KG1 (cell line): Measurements from ENCODE around the gene CORO1C.

Experiments used
- DNase-seq: peaks from one replicate; lab custom pipeline; 2025; lab: John Stamatoyannopoulos, UW

The CORO1C gene

GRCh38 chr12:108696111-108696995, 35.0 kb downstream of the CORO1C start:
- DNase-seq, result no peak

- DNase-seq, result no peak
Observed at GRCh38 chr12:108694812-108695278, 36.5 kb downstream of the CORO1C start.

DNA sequence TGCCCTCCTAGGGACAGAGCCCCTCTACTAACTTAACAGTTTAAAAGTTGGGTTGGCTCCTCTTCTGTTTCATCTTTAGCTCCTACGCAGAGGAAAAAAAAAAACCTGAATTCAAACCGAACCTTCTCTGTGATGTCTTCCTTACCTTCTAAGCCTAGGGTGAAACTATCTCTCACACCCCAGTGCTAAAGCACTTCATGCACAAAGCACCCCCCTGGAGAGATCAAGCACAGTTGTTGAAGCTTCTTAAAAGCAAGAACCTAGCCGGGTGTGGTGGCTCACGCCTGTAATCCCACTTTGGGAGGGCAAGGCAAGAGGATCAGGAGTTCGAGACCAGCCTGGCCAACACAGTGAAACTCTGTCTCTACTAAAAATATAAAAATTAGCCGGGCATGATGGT, 37.6 kb downstream of the CORO1C start:
- DNase-seq, result no peak

- DNase-seq, result no peak
Observed at GRCh38 chr12:108693186-108693730, 38.1 kb downstream of the CORO1C start.

DNA sequence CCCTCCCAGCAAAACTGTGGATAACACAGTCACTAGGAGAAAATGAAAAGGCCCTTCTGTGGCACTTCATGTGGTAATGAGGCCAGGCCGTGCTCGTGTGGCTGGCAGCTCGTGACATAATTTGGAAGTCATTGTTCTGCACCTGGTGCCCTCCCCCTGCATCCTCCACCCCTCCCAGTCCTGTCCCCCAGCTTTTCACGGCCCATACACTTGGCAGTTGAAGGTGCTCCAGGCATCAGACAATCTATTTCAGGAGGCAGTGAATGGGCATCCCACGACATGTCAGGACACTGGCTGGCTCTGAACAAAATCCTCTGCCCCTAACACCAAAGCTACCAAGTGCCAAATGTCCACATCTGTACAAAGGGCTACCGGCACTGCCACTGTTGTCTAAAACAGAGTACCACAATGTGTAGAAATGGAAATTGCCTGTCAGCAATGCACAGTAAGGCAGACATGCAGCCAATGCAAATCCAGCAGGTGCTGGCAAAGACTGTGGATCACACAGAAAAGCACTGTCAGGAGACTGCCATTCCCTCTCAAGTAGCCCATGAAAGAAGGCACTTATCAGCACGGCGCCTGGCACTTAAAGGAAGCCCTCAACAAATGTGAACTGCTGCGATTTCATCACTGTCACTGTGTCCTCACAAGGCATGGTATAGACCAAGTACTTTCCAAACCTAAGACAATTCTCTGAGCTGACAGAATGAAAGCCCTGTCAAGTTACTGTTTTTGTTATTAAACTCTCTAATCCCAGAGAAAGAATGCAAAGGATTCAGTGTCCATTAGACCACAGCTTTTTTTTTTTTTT, 39.1 kb downstream of the CORO1C start:
- no peak for DNase-seq

DNA sequence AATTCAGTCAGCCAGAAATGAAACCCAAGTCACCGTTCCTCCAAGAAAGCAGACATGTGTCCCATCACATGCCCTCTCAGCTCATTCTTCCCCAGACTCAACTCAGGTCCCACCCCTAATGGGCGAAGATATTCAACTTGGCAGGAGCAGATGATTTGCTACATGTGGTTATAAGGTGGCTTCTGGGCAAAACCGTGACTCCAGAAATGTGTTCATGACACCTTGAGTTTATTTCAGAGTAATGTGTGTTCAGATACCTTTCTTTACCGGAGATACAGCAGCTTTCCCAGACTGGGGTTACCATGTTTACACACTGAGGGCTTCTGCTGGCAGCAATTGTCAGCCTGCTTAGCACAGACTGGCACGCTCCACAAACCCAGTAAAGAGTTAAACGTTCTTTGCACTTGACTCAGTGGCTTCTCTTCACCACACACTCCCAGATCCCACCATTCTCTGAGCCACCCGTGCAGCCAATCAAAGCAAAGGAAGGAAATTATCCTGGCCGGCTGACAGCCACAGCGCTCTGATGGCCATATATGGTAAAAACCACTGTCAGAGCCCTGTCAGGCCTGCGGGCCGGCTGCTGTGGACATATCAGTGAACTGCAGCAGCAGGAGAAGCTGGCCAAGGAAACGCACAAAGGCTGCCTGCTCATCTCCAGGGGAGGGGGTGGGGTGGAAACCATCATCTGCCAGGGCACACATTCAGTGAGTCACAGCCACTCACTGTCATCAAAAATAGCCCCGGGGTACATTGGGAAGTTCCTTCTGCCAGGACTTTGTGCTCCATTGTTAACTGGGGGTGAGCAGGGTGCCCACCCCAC, 39.9 kb downstream of the CORO1C start:
- peak; percentile 83 for DNase-seq

GRCh38 chr12:108690542-108691174, 40.7 kb downstream of the CORO1C start:
- DNase-seq, result no peak

DNA sequence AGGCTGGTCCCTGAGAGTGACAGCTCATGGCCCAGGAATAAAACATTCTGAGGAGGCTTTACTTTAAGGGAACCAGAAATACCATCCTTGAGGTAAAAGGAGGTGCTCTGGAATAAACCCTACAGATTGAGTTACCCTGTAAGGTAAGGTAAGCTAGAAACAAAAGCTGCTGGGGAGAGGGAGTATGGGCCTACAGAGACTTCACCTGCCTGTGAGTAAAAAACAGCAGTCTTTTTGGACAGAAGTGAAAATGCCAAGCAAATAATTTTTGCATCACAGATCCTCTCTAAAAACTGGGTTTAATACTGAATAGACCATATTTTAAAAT, 41.2 kb downstream of the CORO1C start:
- DNase-seq, result no peak

DNA sequence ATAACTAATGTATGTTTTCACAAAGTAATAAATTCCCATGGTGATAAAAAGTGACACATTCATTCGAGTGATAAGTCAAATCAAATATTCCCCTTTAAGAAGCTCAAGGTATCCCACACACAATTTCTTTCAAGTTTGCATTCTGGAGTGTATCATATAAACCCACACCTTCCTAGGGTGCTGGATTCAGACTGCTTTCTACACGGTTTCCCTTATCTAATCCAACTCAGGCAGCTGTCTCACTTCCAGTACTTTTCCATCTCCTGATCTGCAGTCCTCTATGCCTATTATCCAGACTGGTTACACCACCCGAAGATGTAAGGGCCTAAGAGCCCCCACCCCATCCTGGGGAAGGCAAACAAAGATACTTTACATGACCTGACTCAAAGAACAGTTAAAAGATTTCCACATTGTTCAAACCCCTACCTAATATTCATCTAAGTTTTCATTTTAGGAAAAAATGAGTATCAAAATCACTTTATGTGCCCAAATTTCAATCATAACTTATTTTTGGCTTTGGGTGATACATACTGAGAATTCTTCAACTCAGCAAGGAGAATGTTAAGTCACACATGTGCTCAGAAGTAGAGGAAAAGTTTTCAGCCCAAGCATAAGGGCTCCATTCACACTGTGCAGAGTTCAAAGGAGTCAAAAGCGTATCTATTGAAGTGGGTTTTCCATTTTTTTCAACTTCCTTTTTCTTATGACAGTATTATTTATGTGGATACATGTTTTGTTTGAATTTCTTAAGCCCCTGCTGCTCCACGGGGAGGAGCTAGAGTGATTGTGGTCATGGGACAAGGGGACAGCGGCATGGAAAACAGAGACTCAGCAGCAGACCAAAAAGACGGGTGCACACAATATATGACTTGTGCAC, 41.8 kb downstream of the CORO1C start:
- peak; percentile 51 for DNase-seq

GRCh38 chr12:108686780-108687179, 44.5 kb downstream of the CORO1C start:
- DNase-seq, result no peak

- no peak for DNase-seq
Observed at GRCh38 chr12:108685469-108686260, 45.7 kb downstream of the CORO1C start.

DNA sequence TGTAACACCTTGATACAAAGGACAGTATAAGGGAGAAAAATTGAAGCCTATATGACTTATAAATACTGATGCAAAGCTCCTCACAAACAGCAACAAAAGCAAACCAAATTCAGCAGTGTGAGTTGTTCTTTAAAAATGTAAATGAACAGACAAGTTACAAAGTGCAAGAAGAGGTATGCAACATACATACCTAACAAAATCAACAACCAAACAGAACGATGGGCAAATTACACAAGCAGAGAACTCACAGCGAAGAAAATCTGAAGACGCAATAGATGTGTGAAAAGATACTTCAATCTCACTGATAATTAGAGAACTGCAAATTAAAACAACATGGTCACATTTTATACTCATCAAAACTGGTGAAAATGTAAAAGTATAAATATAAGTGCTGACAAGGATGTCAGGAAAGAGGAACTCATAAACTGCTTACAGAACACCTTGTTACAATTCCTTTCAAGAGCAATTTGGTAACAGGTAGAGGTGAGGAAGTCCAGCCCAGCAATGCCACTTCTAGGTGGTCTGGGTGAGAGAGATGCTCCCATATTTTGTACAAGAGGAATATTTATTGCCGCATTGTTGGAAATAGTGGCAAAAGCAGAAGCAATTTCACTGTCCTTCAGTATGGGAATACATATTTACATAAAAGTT, 47.3 kb downstream of the CORO1C start:
- DNase-seq, result no peak

DNA sequence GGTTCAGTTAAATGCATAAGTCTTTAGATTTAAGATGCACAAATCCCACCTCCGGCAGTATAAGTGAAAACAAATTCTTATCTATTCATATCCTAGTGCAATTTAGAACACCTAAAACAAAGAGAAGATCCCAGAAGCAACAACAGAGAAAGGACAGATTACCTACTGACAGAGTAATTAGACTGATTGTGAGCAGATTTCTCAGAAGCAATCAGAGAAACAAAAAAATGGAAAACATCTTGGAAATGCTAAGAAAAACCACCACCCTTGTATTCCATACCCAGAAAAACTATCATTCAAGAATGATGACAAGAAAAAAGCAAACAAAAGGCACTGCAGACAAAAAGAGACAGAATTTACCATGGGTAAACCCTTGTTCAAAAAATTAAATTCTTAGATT, 50.0 kb downstream of the CORO1C start:
- no peak for DNase-seq

GRCh38 chr12:108679106-108679681, 52.1 kb downstream of the CORO1C start:
- DNase-seq, result no peak

DNA sequence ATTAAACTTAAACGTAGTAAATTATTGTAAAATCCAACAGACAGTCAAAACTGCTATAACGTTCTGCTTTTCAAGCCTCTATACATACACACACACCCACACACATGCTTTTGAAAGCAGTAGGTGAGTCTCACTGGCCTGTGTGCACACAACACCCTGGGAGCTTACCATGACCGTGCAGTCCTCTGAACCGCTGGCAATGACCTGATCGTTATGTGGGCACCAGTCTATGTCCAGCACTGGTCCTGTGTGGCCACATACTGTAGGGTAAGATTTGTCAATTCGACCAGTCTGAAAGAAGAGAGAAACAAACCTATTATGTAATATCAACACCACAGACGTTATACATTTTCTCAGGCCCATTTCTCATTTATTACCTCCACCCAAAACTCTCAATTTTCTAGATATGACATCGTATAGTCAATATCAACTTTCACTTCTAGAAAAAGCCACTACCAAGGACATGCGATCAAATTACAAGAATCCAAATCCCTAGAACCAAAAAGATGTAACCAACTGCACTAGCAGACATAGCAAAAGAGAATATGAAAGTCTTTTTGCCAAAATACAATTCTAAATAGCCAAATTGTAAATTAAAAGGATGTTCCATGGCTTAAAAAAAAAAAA, 53.1 kb downstream of the CORO1C start:
- DNase-seq, result no peak

DNA sequence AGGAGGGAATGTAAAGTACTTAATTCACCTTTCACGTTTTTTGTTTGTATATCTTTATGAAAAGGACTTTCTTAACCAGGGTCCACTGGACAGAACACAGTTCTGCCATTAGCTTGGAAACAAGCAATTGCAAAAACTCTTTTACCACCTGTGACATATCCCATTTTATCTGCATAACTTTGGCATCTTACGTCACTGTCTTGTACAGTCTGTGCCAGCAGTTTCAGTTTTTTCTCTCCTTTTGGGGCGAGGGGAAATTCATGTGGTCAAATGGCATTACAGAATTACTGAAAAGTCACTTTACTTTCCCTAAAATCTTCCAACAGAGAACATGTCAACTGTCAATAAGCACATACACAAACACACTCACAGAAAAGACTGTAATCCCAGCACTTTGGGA, 53.9 kb downstream of the CORO1C start:
- no peak for DNase-seq

DNA sequence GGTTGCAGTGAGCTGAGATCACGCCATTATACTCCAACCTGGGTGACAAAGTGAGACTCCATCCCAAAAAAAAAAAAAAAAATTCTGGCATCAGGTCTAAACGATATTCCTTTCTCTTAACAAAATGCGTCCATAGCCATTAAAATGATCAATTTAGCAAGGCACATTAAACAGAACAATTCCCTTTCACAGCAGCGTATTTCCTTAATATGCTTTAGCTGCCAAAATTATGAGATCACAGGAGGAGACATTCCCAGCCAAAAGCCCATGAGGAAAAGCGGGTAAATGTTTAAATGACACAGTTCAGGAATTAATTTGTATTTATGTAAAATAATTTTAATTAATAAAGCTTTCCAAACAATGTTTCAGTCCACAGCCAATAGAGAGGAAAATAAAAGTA, 54.6 kb downstream of the CORO1C start:
- DNase-seq, result no peak

DNA sequence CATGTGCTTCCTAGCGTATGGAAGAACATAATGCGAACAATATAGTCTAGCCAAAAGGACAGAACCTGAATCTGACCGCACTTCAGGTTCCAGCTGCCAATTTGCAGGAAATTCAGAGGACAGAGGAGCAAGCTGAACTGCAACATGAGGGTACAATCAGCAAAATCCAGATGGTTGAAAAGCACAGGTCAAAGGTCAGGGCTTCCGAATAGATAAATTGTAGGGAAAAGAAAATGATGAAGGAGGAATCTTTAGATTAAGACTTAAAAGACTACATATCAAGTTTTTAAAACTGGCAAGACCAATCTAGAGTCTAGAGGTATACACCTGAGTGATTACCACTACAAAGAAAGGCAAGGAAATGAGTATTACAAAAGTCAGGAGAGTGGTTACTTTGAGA, 55.5 kb downstream of the CORO1C start:
- DNase-seq, result no peak
